ENCODE measurements around the gene SLC4A11.

SLC4A11 gene

DNA sequence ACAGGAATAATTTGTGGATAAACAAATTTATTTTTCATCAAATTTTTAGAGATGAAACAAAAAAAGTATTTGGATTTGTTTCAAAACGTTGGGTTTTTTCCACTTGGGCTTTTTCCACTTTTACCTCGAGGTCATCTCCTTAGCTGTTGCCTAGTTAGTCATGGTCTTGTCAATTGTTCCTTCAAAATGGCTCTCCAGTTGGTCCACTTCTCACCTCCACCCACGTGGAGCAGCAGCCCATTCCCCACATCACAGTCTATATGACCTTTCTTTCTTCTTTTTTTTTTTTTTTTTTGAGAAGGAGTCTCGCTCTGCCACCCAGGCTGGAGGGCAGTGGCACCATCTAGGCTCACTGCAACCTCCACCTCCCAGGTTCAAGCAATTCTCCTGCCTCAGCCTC lies 6.7 kb upstream of the SLC4A11 start:
- DNase-seq: no peak

DNA sequence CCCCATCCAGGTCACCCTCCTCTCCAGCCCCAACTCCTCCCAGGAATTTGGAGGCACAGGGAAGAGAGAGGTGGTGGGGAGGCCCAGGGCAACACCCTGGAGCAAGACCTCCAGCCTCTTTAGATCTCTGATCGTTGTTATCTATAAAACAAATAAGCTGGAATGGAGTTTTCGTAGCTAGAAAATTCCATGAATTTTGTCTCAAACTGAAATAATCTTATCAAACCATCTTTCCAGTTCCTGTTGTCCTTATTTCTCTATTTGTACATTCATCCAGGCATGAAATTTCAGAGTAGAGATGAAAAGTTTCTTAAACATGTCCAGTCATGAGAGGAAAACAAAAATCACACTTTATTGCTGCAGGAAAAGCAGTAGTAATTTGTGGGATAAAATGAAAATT lies 6.2 kb upstream of the SLC4A11 start:
- DNase-seq: no peak

DNA sequence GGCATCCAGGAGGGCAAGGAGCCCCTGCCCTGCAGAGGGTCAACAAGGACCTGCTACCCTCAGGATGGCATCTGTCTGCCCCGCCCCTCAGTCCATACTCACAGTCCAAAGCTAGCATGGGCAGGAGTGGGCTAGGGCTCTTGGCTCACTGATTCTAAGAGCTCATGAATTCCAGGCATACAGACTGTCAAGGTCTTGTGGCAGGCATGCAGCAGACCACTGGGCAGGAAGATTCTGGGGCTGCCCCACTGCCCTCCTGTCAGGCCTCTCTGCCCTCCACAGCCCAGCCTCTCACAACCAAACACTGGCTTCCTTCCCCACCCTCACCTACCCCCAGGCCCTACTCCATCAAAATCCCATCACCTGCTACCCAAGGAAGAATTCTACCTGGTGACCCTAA lies 5.6 kb upstream of the SLC4A11 start:
- no peak for DNase-seq

GRCh38 chr20:3243718-3244358 lies 4.8 kb upstream of the SLC4A11 start:
- DNase-seq: no peak

- no peak for DNase-seq
Observed at GRCh38 chr20:3242172-3242692, 3.2 kb upstream of the SLC4A11 start.

- DNase-seq: no peak
Observed at GRCh38 chr20:3240776-3241363, 1.9 kb upstream of the SLC4A11 start.

GRCh38 chr20:3239867-3240775 lies 1.1 kb upstream of the SLC4A11 start:
- no peak for DNase-seq

DNA sequence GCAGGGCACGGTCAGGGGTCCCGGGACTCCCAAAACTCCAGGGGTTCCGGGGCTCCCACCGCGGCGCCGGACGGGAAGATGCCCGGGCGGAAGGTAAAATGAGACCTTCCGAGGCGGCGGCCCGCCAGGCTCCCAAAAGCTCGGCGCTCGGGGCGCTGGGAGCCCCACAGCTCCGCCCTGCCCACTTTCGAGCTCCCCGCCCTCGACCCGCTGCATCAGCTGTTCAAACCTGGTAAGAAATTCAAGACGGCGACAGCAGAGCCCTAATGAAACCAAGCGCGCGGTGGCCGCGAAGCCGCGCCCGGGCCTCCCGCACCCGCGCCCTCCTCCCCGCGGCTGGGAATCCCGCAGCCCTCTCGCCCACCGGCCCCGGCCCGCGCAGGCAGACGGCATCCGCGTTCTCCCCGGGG lies 369 bp downstream of the SLC4A11 start:
- DNase-seq: peak; percentile 81

DNA sequence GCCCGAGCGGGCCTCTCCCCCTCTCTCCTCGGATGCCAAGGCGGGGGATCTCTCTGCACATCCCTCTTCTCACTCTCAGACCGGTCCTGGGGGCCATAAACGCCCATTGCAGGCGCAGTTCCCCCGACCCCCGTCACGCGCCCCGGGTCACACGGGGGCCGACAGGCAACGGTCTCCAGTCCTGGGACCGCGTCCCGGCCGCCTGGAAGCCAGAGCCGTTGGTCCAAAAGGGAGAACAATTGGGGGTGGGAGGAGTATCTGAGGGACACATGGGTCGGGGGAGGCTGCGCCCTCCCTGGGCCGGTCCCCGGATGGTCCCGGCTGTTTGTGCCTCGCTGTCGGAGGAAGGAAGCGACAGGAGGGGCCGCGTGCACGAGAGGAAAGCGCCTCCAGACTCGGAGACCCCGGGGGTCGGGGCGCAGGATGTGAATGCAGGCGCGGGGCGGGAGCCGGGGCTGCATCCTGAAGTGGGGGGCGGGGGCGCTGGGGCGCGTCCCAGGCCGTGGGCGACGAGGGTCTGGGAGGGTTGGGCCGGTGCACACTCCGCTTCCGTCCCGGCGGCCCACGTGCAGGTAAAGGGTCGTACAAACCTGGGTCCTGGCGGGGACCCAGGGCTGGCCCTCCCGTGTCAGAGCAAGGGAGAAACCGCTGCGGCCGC lies 903 bp downstream of the SLC4A11 start:
- no peak for DNase-seq

DNA sequence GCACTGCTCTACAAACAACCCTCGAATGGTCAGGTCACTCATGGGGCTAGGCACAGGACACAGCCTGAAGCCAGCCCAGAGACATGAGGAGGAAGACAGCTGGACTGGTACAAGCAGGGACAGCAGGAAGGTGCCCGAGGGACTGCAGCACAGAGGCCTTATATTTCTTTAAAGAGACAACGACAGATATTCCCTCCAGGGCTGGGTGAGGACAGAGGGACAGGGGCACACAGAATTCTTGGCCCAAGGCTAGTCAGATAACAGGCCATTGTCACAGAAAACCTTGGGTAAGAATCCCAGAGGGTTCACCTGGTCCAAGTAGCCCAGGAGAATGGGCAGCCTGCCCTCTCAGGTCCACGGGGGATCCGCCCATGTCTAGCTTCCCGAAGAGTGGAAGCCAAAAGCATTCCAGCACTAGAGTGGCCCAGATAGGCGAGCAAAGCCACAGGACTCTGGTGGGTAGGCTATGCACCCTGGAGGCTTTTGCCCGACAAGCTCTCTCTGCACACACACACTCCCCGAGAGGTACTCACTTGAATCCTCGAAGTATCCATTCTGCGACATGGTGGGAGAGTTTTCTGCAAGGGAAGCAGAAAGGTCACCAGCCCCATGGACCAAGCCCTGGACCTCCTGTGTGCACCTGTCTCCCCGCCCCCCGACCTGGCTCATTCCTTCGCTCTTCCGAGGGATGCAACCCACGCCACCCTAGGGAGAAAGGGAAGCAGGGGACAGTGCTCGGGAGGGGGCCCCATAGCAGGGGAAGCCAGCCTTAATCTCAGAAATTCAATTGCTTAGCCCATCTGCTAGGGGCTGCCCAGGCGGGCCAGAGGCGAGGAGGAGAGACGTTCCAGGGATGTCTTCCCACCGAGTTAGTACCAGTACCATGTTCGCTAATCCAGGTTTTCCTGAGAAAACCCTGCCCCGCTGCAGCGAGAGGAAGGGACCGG lies 1.7 kb downstream of the SLC4A11 start:
- no peak for DNase-seq

- DNase-seq: no peak
Observed at GRCh38 chr20:3235666-3236324, 3.2 kb downstream of the SLC4A11 start.

GRCh38 chr20:3233991-3234498 lies 4.9 kb downstream of the SLC4A11 start:
- DNase-seq: no peak

GRCh38 chr20:3233131-3233990 lies 5.6 kb downstream of the SLC4A11 start:
- DNase-seq: no peak

GRCh38 chr20:3231889-3232588 lies 7.0 kb downstream of the SLC4A11 start:
- no peak for DNase-seq

DNA sequence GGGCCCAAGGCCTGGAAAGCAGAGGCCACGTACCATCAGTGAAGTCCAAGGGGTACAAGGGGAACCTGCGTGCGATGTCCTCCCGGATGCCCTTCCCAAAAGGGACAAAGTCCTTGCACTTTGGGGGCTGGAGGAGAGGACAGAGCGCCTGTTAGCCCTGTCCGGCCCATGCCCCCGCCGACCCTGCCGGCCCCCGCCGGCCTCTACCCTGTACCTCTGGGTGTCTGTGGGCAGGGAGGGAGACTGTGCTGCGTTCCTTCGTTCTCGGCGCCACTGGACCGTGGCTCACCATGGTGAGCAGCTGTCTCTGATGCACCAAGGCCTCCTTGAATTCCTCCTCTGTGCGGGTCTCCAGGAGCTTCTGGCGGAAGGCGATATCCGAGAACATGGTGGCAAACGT lies 7.9 kb downstream of the SLC4A11 start:
- DNase-seq: no peak

DNA sequence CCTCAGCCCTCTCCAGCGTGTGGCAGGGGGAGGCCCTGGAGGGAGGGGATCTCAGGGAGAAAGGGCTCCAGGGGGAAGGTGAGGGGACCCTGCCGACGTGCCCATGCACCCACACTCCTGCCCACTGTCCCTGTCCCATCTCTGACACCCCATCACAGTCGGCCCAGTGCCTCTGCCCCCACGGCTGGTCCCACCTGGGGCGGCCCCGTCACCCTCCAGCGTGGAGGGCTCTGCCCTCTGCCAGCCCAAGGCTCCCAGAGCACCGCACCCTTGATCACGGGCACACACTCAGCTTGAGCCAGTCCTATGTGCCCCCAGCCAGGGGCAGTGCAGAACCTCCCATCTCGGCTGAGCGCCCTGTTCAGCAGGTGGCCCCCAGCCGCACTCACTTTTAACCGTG lies 9.2 kb downstream of the SLC4A11 start:
- no peak for DNase-seq

DNA sequence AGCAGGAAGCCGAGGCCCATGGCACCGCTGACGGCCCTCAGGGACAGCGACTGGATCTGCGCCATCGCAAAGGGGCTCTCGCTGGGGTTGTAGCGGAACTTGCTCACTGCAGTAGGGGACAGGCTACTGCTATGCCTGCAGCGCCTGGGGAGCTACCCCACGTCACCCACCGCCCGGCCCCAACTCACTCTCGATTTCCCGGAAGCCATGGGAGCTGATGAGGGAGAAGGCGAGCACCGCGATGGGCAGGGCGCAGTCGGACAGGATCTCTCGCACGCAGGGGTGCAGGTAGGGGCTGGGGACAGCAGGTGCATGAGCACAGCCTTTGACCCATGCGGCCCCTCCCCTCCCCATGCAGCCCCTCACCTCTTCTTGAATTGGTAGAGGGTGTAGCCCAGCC lies 9.8 kb downstream of the SLC4A11 start:
- no peak for DNase-seq

GRCh38 chr20:3228750-3229032 lies 10.3 kb downstream of the SLC4A11 start:
- DNase-seq: no peak

DNA sequence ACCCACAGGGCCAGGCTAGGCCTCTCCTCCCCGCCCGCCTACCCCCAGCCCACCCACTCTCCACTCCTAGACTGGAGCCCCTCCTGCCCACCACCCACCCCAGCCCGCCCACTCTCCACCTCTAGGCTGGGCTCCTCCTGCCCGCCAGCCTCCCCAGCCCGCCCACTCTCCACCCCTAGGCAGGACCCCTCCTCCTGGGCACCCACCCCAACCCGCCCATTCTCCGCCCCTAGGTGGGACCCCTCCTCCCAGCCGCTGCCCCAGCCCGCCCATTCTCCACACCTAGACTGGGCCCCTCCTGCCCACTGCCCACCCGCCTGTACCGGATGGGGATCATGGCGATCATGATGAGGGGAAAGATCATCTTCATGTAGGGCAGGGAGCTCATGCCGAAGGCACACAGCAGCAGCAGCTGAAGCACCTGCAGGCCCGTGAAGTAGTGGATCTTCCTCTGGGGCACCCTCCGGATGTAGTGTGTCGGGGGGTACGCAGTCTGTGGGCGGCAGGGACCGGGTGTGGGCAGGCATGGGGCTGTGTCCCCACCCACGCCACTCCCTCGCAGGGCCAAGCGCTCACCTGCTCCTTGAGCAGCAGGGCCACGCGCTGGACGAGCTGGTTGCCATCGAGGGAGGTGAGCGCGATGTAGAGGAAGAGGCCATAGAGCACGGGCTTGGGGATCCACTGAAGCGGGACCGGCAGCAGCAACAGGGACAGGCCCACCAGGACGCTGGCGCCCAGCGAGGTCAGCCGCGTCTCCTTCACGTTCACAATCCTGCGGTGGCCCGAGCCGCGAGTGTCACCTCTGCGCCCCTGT lies 10.8 kb downstream of the SLC4A11 start:
- DNase-seq: no peak

Measured in activated effector memory CD4-positive, alpha-beta T cell treated with anti-CD3 and anti-CD28 coated beads, Interleukin-2, amount 50 U/mL, for 16 hours (primary cell).